Neural cell (in vitro differentiated cells): Measurements from ENCODE around the gene ARRB1.

Source experiments
- CTCF ChIP-seq: fragments of 450-650 bp; IDR thresholded peaks from 2 replicates; pipeline ENCODE4 v1.5.1; 2014; ENCODE audit warnings: antibody characterized with exemption, mild to moderate bottlenecking, moderate library complexity; ENCODE audit not compliant: poor library complexity, severe bottlenecking
- EP300 ChIP-seq: fragments of 450-650 bp; conservative IDR thresholded peaks from 2 replicates; pipeline ENCODE4 v1.6.1; 2014; ENCODE audit warnings: antibody characterized with exemption, mild to moderate bottlenecking, moderate library complexity; ENCODE audit not compliant: poor library complexity, severe bottlenecking
- EZH2 ChIP-seq: fragments of 200-600, 300-800 bp; shearing (Covaris generic), sonication (generic); IDR thresholded peaks from 2 replicates; pipeline ENCODE4 v1.6.1; 2014; ENCODE audit warnings: antibody characterized with exemption, low read length, borderline replicate concordance, mild to moderate bottlenecking; ENCODE audit not compliant: insufficient read depth, poor library complexity, severe bottlenecking
- SMC3 ChIP-seq: fragments of 450-650 bp; conservative IDR thresholded peaks from 2 replicates; pipeline ENCODE4 v1.6.1; 2014; ENCODE audit warnings: antibody characterized with exemption, mild to moderate bottlenecking, moderate library complexity; ENCODE audit not compliant: poor library complexity

- TF ChIP-seq CTCF (no peak), EZH2 (no peak), EP300 (no peak), SMC3 (no peak)
Observed at GRCh38 chr11:75214411-75214821, 137.0 kb downstream of the ARRB1 start.
